ENCODE results near the gene NHLH1.

The NHLH1 gene

GRCh38 chr1:160351629-160352028 is 15.2 kb upstream of the NHLH1 start:
- no peak for DNase-seq
- H3K27me3 ChIP-seq (ENCODE audit: insufficient read depth, low read length), result no peaks in the 10 kb centered on the region
- no peak overlapping the region for H3K23ac ChIP-seq (ENCODE audit: low read length)
- H3K27ac ChIP-seq (ENCODE audit: low read depth, low read length), result no peak overlapping the region
- H3K79me1 ChIP-seq (ENCODE audit: low read length), result no peaks in the 10 kb centered on the region
- no peak overlapping the region for H3K4me3 ChIP-seq (ENCODE audit: low read depth, low read length)
- H2BK12ac ChIP-seq (ENCODE audit: low read length), result no peak overlapping the region
- H3K4me1 ChIP-seq (ENCODE audit: control insufficient read depth in 1 of 2, insufficient read depth in 2 of 2, low read length in 2 of 2), result no peaks in the 10 kb centered on the region
- no peak overlapping the region for H4K8ac ChIP-seq (ENCODE audit: low read depth, low read length)
- no peak overlapping the region for H3K4ac ChIP-seq (ENCODE audit: low read depth, low read length)
- H2AFZ ChIP-seq (ENCODE audit: insufficient read depth, low read length, poor library complexity), result no peak overlapping the region
- H3K4me2 ChIP-seq (ENCODE audit: low read length), result no peak overlapping the region
- no peaks in the 10 kb centered on the region for H3K79me2 ChIP-seq (ENCODE audit: control insufficient read depth, insufficient read depth, low read length, poor library complexity)
- H2BK120ac ChIP-seq (ENCODE audit: insufficient read depth, low read length, poor library complexity), result no peak overlapping the region
- no peak overlapping the region for H2AK5ac ChIP-seq (ENCODE audit: low read length)
- no peak overlapping the region for H4K12ac ChIP-seq (ENCODE audit: low read depth, low read length)
- no peaks in the 10 kb centered on the region for H3K9me3 ChIP-seq (ENCODE audit: insufficient read depth, low read depth, low read length)
- no peak overlapping the region for H3K18ac ChIP-seq (ENCODE audit: low read length)
- no peak overlapping the region for H3K9ac ChIP-seq (ENCODE audit: low read length)
- H4K91ac ChIP-seq (ENCODE audit: low read depth, low read length), result no peak overlapping the region
- peaks cover 48 to 75% of the 10 kb centered on the region in 2 experiments for H3K36me3 ChIP-seq (ENCODE audit: control insufficient read depth in 1 of 2, insufficient read depth in 2 of 2, low read length in 2 of 2)
- no peak overlapping the region for H3K14ac ChIP-seq (ENCODE audit: low read length)
- WGBS (ENCODE audit: extremely low coverage, insufficient coverage, insufficient read length), result no CpG with 5 or more reads among the region's 4 CpGs
- no peak overlapping the region for H2BK5ac ChIP-seq (ENCODE audit: low read depth, low read length, poor library complexity)

GRCh38 chr1:160352555-160352954 is 14.3 kb upstream of the NHLH1 start:
- Histone ChIP-seq H3K14ac (ENCODE audit: low read length) (no peak overlapping the region), H2BK12ac (ENCODE audit: low read length) (no peak overlapping the region), H3K9ac (ENCODE audit: low read length) (no peak overlapping the region), H3K4ac (ENCODE audit: low read depth, low read length) (no peak overlapping the region), H3K27ac (ENCODE audit: low read depth, low read length) (no peak overlapping the region), H4K12ac (ENCODE audit: low read depth, low read length) (no peak overlapping the region), H3K27me3 (ENCODE audit: insufficient read depth, low read length) (no peaks in the 10 kb centered on the region), H2AK5ac (ENCODE audit: low read length) (no peak overlapping the region), H2BK120ac (ENCODE audit: insufficient read depth, low read length, poor library complexity) (no peak overlapping the region), H3K18ac (ENCODE audit: low read length) (no peak overlapping the region), H3K4me2 (ENCODE audit: low read length) (no peak overlapping the region), H3K9me3 (ENCODE audit: insufficient read depth, low read depth, low read length) (no peaks in the 10 kb centered on the region), H3K36me3 (ENCODE audit: control insufficient read depth in 1 of 2, insufficient read depth in 2 of 2, low read length in 2 of 2) (peaks cover 54 to 82% of the 10 kb centered on the region in 2 experiments), H4K91ac (ENCODE audit: low read depth, low read length) (no peak overlapping the region), H2BK5ac (ENCODE audit: low read depth, low read length, poor library complexity) (no peak overlapping the region), H3K79me1 (ENCODE audit: low read length) (no peaks in the 10 kb centered on the region), H3K4me3 (ENCODE audit: low read depth, low read length) (no peak overlapping the region), H4K8ac (ENCODE audit: low read depth, low read length) (no peak overlapping the region), H3K23ac (ENCODE audit: low read length) (no peak overlapping the region), H2AFZ (ENCODE audit: insufficient read depth, low read length, poor library complexity) (no peak overlapping the region), H3K79me2 (ENCODE audit: control insufficient read depth, insufficient read depth, low read length, poor library complexity) (no peaks in the 10 kb centered on the region), H3K4me1 (ENCODE audit: control insufficient read depth in 1 of 2, insufficient read depth in 2 of 2, low read length in 2 of 2) (no peaks in the 10 kb centered on the region)
- no peak for DNase-seq
- WGBS (ENCODE audit: extremely low coverage, insufficient coverage, insufficient read length), result no CpG with 5 or more reads among the region's 8 CpGs

- Histone ChIP-seq H3K4me2 (ENCODE audit: low read length) (no peak overlapping the region), H3K23ac (ENCODE audit: low read length) (no peak overlapping the region), H3K4me3 (ENCODE audit: low read depth, low read length) (no peak overlapping the region), H3K27me3 (ENCODE audit: insufficient read depth, low read length) (no peaks in the 10 kb centered on the region), H2BK5ac (ENCODE audit: low read depth, low read length, poor library complexity) (no peak overlapping the region), H3K9ac (ENCODE audit: low read length) (no peak overlapping the region), H2BK12ac (ENCODE audit: low read length) (no peak overlapping the region), H3K18ac (ENCODE audit: low read length) (no peak overlapping the region), H3K4ac (ENCODE audit: low read depth, low read length) (no peak overlapping the region), H3K14ac (ENCODE audit: low read length) (no peak overlapping the region), H4K12ac (ENCODE audit: low read depth, low read length) (no peak overlapping the region), H3K4me1 (ENCODE audit: control insufficient read depth in 1 of 2, insufficient read depth in 2 of 2, low read length in 2 of 2) (no peaks in the 10 kb centered on the region), H4K8ac (ENCODE audit: low read depth, low read length) (no peak overlapping the region), H4K91ac (ENCODE audit: low read depth, low read length) (no peak overlapping the region), H3K9me3 (ENCODE audit: insufficient read depth, low read depth, low read length) (no peaks in the 10 kb centered on the region), H2BK120ac (ENCODE audit: insufficient read depth, low read length, poor library complexity) (no peak overlapping the region), H2AK5ac (ENCODE audit: low read length) (no peak overlapping the region), H3K79me1 (ENCODE audit: low read length) (no peaks in the 10 kb centered on the region), H2AFZ (ENCODE audit: insufficient read depth, low read length, poor library complexity) (no peak overlapping the region), H3K79me2 (ENCODE audit: control insufficient read depth, insufficient read depth, low read length, poor library complexity) (no peaks in the 10 kb centered on the region), H3K36me3 (ENCODE audit: control insufficient read depth in 1 of 2, insufficient read depth in 2 of 2, low read length in 2 of 2) (peaks cover 56 to 85% of the 10 kb centered on the region in 2 experiments), H3K27ac (ENCODE audit: low read depth, low read length) (no peak overlapping the region)
- no peak for DNase-seq
- no CpG with 5 or more reads among the region's 2 CpGs for WGBS (ENCODE audit: extremely low coverage, insufficient coverage, insufficient read length)
These were observed 13.6 kb upstream of the NHLH1 start for GRCh38 chr1:160353223-160353622.

- Histone ChIP-seq H3K9me3 (ENCODE audit: insufficient read depth, low read depth, low read length) (no peaks in the 10 kb centered on the region), H2BK12ac (ENCODE audit: low read length) (no peak overlapping the region), H3K27me3 (ENCODE audit: insufficient read depth, low read length) (no peaks in the 10 kb centered on the region), H2BK5ac (ENCODE audit: low read depth, low read length, poor library complexity) (no peak overlapping the region), H4K12ac (ENCODE audit: low read depth, low read length) (no peak overlapping the region), H2AFZ (ENCODE audit: insufficient read depth, low read length, poor library complexity) (no peak overlapping the region), H3K4ac (ENCODE audit: low read depth, low read length) (no peak overlapping the region), H3K23ac (ENCODE audit: low read length) (no peak overlapping the region), H3K79me2 (ENCODE audit: control insufficient read depth, insufficient read depth, low read length, poor library complexity) (no peaks in the 10 kb centered on the region), H3K18ac (ENCODE audit: low read length) (no peak overlapping the region), H3K36me3 (ENCODE audit: control insufficient read depth in 1 of 2, insufficient read depth in 2 of 2, low read length in 2 of 2) (peaks cover 60 to 84% of the 10 kb centered on the region in 2 experiments), H2BK120ac (ENCODE audit: insufficient read depth, low read length, poor library complexity) (no peak overlapping the region), H3K4me1 (ENCODE audit: control insufficient read depth in 1 of 2, insufficient read depth in 2 of 2, low read length in 2 of 2) (no peaks in the 10 kb centered on the region), H4K91ac (ENCODE audit: low read depth, low read length) (no peak overlapping the region), H3K27ac (ENCODE audit: low read depth, low read length) (no peak overlapping the region), H3K79me1 (ENCODE audit: low read length) (no peaks in the 10 kb centered on the region), H3K4me3 (ENCODE audit: low read depth, low read length) (no peak overlapping the region), H3K14ac (ENCODE audit: low read length) (no peak overlapping the region), H2AK5ac (ENCODE audit: low read length) (no peak overlapping the region), H4K8ac (ENCODE audit: low read depth, low read length) (no peak overlapping the region), H3K4me2 (ENCODE audit: low read length) (no peak overlapping the region), H3K9ac (ENCODE audit: low read length) (no peak overlapping the region)
- peak in 1 of 2 donors; percentile 45 for DNase-seq
- WGBS (ENCODE audit: extremely low coverage, insufficient coverage, insufficient read length), result no CpG with 5 or more reads among the region's 5 CpGs
These were observed 12.4 kb upstream of the NHLH1 start for GRCh38 chr1:160354388-160354985.
